ENCODE results near the gene C10orf143.

C10orf143 gene

DNA sequence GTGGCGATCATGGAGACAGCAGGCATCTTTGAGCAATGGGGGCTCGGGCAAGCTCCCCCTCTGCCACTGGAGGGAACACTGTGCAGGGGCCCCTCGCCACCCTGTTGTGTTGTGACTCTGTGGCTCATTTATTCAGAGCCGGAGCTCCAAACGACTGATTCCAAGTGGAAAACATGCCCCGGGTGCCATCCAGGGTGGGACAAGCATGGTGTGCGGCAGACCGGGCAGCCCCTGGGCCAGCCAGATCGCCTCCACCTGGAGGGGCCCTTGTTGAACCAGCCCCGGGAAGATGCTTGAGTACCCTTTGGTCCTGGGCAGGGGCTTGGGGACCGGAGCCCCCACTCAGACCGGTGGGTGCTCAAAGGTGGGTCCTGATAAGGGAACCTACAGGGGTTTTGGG, 61.4 kb downstream of the C10orf143 start:
- TF ChIP-seq, protein P1, sequence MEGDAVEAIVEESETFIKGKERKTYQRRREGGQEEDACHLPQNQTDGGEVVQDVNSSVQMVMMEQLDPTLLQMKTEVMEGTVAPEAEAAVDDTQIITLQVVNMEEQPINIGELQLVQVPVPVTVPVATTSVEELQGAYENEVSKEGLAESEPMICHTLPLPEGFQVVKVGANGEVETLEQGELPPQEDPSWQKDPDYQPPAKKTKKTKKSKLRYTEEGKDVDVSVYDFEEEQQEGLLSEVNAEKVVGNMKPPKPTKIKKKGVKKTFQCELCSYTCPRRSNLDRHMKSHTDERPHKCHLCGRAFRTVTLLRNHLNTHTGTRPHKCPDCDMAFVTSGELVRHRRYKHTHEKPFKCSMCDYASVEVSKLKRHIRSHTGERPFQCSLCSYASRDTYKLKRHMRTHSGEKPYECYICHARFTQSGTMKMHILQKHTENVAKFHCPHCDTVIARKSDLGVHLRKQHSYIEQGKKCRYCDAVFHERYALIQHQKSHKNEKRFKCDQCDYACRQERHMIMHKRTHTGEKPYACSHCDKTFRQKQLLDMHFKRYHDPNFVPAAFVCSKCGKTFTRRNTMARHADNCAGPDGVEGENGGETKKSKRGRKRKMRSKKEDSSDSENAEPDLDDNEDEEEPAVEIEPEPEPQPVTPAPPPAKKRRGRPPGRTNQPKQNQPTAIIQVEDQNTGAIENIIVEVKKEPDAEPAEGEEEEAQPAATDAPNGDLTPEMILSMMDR (IDR thresholded peaks at IDR 0.05; ENCODE audit: low read depth, low read length, missing control alignments): no peak
- no peak overlapping the region for H3K4me3 ChIP-seq (replicated peaks; ENCODE audit: low read depth, low read length)
- DNase-seq (ENCODE audit: extremely low read depth, low read depth): no peak

DNA sequence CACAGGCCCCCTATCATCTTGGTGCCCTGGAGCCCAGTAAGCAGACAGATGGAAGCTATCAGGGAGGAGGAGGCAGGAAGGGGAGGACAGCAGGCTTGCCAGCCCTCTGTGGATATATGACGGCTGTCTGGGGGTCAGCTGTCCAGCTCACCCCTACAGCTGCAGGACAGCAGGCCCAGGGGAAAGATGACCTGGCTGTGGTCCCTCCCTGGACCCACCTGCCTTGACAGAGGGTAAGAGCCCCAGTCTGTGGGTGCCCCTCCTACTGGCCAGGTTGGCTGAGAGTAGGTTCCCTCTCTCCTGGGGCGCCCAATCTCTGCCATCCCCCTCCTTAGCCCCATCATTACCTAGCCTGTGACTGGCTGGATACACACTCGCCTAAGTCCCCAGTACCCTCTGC, 62.5 kb downstream of the C10orf143 start:
- TF ChIP-seq, protein P1 (IDR thresholded peaks at IDR 0.05; ENCODE audit: low read depth, low read length, missing control alignments): no peak
- no peak for DNase-seq (ENCODE audit: extremely low read depth, low read depth)
- H3K4me3 ChIP-seq (replicated peaks; ENCODE audit: low read depth, low read length): no peak overlapping the region

DNA sequence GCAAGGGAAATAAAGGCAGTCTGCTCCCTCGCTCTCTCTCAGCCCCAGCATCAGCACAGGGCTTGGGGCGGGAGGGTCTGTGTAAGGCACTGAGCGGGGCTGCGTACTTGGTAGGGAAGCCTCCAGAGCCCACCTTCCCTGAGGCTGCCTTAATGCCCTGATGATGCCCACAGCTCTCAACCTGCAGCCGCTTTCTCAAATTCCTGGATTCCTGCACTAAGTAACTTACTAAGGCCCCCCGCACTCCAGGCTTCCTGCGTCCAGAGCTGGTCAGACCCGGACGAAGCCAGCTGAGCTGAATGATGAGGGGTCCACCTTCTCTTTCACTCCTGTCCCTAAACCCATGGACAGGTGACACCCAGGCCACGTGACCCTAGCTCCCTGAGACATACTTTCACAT, 63.3 kb downstream of the C10orf143 start:
- H3K4me3 ChIP-seq (replicated peaks; ENCODE audit: low read depth, low read length): no peak overlapping the region
- TF ChIP-seq, protein P1 (IDR thresholded peaks at IDR 0.05; ENCODE audit: low read depth, low read length, missing control alignments): no peak
- no peak for DNase-seq (ENCODE audit: extremely low read depth, low read depth)

DNA sequence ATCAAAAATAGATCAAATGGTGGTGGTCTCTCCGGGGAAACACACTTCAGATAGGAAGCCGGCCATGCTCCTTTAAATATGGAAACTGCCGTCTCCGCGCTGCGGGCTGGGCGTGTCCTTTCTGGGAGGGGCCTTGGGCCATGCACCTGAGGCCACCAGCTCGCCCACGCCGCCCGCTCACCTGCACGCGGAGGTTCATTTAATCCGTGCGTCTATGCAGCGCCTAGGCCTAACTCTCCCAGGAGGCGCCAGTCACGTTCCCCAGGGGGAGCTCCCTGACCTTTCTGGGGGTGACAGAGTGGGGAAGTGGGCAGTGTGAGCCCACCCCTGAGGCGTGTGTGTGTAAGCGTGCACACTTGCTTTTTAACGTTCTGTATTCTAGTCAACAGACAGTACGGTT, 64.0 kb downstream of the C10orf143 start:
- no peak for DNase-seq (ENCODE audit: extremely low read depth, low read depth)
- TF ChIP-seq, protein P1 (IDR thresholded peaks at IDR 0.05; ENCODE audit: low read depth, low read length, missing control alignments): no peak

DNA sequence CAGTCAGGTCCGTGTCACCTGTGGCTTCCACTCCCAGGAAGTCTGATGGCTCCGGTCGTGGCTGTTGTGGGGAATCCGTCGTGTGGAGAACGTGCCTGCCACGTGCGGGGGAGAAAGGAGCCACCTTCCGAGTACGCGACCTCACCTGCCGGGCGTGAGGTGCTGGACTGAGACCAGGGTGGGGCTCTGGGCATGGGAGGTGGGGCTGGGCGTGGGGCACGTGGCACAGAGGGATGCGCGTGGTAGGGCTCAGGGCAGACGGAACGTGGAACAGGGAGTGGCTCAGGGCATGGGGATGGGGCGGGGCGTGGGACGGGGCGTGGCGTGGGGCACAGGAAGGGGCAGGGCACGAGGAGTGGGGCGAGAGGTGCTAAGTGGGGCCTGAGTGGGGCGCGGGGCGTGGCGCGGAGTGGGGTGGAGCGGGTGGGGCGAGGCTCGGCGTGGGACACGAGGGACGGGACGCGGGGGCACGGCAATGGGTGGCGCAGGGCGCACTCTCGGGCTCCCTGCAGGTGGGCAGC, 64.8 kb downstream of the C10orf143 start:
- H3K4me3 ChIP-seq (replicated peaks; ENCODE audit: low read depth, low read length): no peak overlapping the region
- DNase-seq (ENCODE audit: extremely low read depth, low read depth): no peak
- TF ChIP-seq, protein P1 (IDR thresholded peaks at IDR 0.05; ENCODE audit: low read depth, low read length, missing control alignments): no peak

More for the DNA sequence above, 64.0 kb downstream of the C10orf143 start:
- H3K4me3 ChIP-seq (replicated peaks; ENCODE audit: low read depth, low read length): no peak overlapping the region

DNA sequence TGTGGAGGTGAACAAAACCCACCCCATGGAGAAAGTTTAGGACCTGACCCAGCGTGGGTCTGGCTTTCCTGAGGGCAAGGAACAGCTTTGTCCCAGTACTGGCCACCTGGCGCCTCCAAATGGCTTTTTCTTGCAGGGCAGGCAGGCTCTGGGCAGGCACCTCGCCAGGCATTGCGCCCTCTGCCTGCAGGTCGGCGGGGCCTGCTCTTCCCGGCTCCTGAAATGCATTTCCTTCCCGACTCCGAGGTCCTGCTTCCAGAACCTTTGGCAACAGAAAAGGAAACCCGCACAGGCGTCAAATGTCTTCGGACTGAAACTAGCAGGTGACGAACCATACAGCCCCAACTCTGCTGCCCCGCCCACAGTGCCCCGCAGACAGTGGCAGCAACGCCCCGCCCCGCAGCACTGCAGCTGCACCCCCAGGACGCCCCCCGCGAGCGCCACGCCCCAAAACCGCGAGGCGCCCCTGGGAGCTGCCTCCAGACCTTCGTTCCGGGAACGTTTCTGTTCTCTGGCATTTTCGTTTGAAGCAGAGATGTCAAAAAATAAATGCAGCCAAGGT, 65.5 kb downstream of the C10orf143 start:
- TF ChIP-seq, protein P1 (IDR thresholded peaks at IDR 0.05; ENCODE audit: low read depth, low read length, missing control alignments): peak; percentile 26
- DNase-seq (ENCODE audit: extremely low read depth, low read depth): no peak
- no peak overlapping the region for H3K4me3 ChIP-seq (replicated peaks; ENCODE audit: low read depth, low read length)
